ENCODE results near the gene PGAP1. TPM values are rescaled to one million over a fixed set of nuclear protein-coding genes. Genes with fewer than 3 reads are reported as not detected.

PGAP1 gene
- total and polyA plus RNA-seq, 2 donors (not counting 1 experiment from before 2014, with no cell fraction given): 0.25 to 21.8 TPM

Small RNA genes lying within 50 kb of the gene (small RNA-seq; reads per million reads assigned to genes)
- not detected for gene AC012486.1 (ENCODE audit: insufficient read length, low read depth, low replicate concordance)

Other genes with a start within 250 kb of the PGAP1 start
- 35.2 and 41.9 TPM in 2 replicates for gene GTF3C3, start 127.0 kb downstream of the PGAP1 start, total RNA-seq
- gene GTF3C3, start 127.0 kb downstream of the PGAP1 start, polyA plus RNA-seq: 12.5 and 16.6 TPM in 2 replicates
- gene C2orf66, start 117.4 kb downstream of the PGAP1 start, total RNA-seq: not detected in 2 replicates
- not detected in 2 replicates for gene C2orf66, start 117.4 kb downstream of the PGAP1 start, polyA plus RNA-seq